GM12875 (cell line): ENCODE measurements around the gene LAPTM5.

Experiments
- H3K4me3 ChIP-seq: one replicate; pipeline ENCODE4 v1.5.1; 2011; ENCODE audit warnings: low read depth, low read length, control low read depth
- CTCF ChIP-seq: IDR thresholded peaks from 2 replicates; pipeline ENCODE4 v1.5.1; 2011; ENCODE audit warnings: low read depth, mild to moderate bottlenecking, control low read depth, inconsistent platforms, low read length, moderate library complexity, borderline replicate concordance; ENCODE audit not compliant: insufficient read depth

The LAPTM5 gene

DNA sequence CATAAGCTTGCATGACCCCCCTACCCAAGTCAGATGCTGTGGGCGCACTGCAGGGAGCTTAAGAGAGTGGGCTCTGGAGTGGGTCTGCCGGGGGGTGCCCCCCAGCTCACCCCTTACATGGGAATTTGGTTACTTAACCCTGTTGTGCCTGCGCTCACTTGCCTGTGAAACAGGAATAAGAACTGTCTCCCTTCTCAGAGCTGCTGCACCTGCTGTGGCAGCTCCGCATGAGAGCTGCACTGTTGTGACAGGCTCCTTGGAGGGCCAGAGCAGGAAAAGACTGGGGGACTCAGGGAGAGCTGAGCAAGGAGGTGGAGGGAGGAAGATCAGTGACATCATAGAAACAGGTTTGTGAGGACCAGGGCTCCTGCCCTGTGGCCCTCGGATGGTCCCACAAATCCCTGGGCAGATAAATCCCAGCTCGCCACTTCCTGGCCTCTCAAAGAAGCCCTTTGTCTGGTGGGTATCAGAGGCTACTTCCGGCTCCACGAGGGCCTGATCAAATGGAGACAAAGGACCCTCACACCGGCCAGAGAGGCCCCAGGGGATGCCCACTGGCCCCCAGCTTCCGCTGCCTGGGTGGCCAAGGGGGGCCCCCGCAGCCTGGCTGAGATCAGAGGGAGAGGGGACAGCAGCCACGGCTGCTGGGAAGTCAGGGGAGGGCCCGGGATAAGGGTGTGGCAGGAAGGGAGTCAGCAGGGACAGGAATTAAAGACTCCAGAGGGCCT, 28.9 kb upstream of the LAPTM5 start:
- no peak overlapping the region for H3K4me3 ChIP-seq
- no peak for TF ChIP-seq CTCF

DNA sequence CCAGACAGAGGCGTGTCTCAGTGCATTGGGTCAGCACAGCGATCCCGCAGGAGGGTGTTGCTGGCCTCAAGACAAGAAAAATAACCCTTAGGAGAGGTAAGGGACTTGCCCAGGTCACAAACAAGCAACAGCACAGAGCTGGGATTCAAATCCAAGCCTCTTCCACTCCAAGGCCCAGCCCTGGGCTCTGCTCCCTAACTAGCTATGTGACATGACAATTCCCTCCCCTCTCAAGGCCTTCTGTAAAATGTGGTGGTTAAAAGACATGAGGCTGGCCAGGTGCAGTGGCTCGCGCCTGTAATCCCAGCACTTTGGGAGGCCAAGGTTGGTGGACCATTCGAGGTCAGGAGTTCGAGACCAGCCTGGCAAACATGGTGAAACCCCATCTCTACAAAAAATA, 28.1 kb upstream of the LAPTM5 start:
- no peak for TF ChIP-seq CTCF
- no peak overlapping the region for H3K4me3 ChIP-seq

DNA sequence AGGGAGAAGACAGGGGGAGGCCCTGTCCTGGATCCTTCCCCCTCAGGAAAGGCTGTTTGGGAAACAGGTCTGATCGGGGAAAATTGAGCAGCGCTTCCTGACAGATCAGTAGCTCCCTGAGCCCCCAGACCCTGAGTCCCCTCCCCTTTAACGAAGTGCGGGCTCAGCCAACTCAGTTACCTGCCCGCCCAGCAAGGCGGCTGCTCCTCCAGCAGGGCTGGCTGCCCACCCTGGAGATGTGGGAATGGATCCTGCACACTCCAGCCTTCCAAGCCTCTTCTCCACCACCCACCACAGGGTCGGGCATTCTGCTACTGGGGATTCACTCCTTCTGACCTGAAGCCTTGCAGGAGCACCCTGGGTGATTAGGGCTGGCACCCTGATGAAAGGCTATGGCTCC, 27.6 kb upstream of the LAPTM5 start:
- TF ChIP-seq CTCF = no peak
- no peak overlapping the region for H3K4me3 ChIP-seq

GRCh38 chr1:30783256-30783915, 25.8 kb upstream of the LAPTM5 start:
- no peak overlapping the region for H3K4me3 ChIP-seq
- no peak for TF ChIP-seq CTCF

GRCh38 chr1:30782361-30783255, 25.0 kb upstream of the LAPTM5 start:
- TF ChIP-seq CTCF = peak; percentile 84
- H3K4me3 ChIP-seq = no peak overlapping the region

GRCh38 chr1:30781906-30782305, 24.3 kb upstream of the LAPTM5 start:
- TF ChIP-seq CTCF = no peak
- H3K4me3 ChIP-seq = no peak overlapping the region
